ENCODE results near the gene ZNF780A.

Gene ZNF780A

GRCh38 chr19:40090241-40091204 lies at the start of gene ZNF780A:
ZNF780A (minus strand) TSS chr19:40090943; CDS start chr19:40084753, 6,190 bp downstream.
- TF ChIP-seq GATA2 (IDR thresholded peaks at IDR 0.05; ENCODE audit: low read depth, low read length): no peak
- TF ChIP-seq GATA3 (IDR thresholded peaks at IDR 0.05; ENCODE audit: low read depth, low read length): no peak

- TF ChIP-seq GATA3 (IDR thresholded peaks at IDR 0.05; ENCODE audit: low read depth, low read length) (no peak), GATA2 (IDR thresholded peaks at IDR 0.05; ENCODE audit: low read depth, low read length) (peak; percentile 32; the same call in 1 of the 2 replicates)
These were observed 49.0 kb upstream of the ZNF780A start for GRCh38 chr19:40139533-40140287.

- TF ChIP-seq GATA3 (IDR thresholded peaks at IDR 0.05; ENCODE audit: low read depth, low read length) (no peak), GATA2 (IDR thresholded peaks at IDR 0.05; ENCODE audit: low read depth, low read length) (no peak)
These were observed 46.1 kb upstream of the ZNF780A start for GRCh38 chr19:40136818-40137217.

- no peak for TF ChIP-seq GATA3 (IDR thresholded peaks at IDR 0.05; ENCODE audit: low read depth, low read length)
- no peak for TF ChIP-seq GATA2 (IDR thresholded peaks at IDR 0.05; ENCODE audit: low read depth, low read length)
These were observed 44.1 kb upstream of the ZNF780A start for GRCh38 chr19:40134866-40135265.

- TF ChIP-seq GATA2 (IDR thresholded peaks at IDR 0.05; ENCODE audit: low read depth, low read length) (no peak), GATA3 (IDR thresholded peaks at IDR 0.05; ENCODE audit: low read depth, low read length) (no peak)
These were observed 42.7 kb upstream of the ZNF780A start for GRCh38 chr19:40133491-40133890.

GRCh38 chr19:40130013-40130412 lies 39.3 kb upstream of the ZNF780A start:
- TF ChIP-seq GATA3 (IDR thresholded peaks at IDR 0.05; ENCODE audit: low read depth, low read length) (no peak), GATA2 (IDR thresholded peaks at IDR 0.05; ENCODE audit: low read depth, low read length) (no peak)

- TF ChIP-seq GATA2 (IDR thresholded peaks at IDR 0.05; ENCODE audit: low read depth, low read length): no peak
- TF ChIP-seq GATA3 (IDR thresholded peaks at IDR 0.05; ENCODE audit: low read depth, low read length): no peak
These were observed 38.7 kb upstream of the ZNF780A start for GRCh38 chr19:40129425-40129824.

- TF ChIP-seq GATA2 (IDR thresholded peaks at IDR 0.05; ENCODE audit: low read depth, low read length) (no peak), GATA3 (IDR thresholded peaks at IDR 0.05; ENCODE audit: low read depth, low read length) (no peak)
These were observed 38.2 kb upstream of the ZNF780A start for GRCh38 chr19:40128991-40129390.

- TF ChIP-seq GATA2 (IDR thresholded peaks at IDR 0.05; ENCODE audit: low read depth, low read length) (no peak), GATA3 (IDR thresholded peaks at IDR 0.05; ENCODE audit: low read depth, low read length) (no peak)
These were observed 28.6 kb upstream of the ZNF780A start for GRCh38 chr19:40119380-40119779.

- TF ChIP-seq GATA2 (IDR thresholded peaks at IDR 0.05; ENCODE audit: low read depth, low read length): no peak
- no peak for TF ChIP-seq GATA3 (IDR thresholded peaks at IDR 0.05; ENCODE audit: low read depth, low read length)
These were observed 25.3 kb upstream of the ZNF780A start for GRCh38 chr19:40116075-40116474.

GRCh38 chr19:40110570-40110969 lies 19.8 kb upstream of the ZNF780A start:
- TF ChIP-seq GATA3 (IDR thresholded peaks at IDR 0.05; ENCODE audit: low read depth, low read length): no peak
- no peak for TF ChIP-seq GATA2 (IDR thresholded peaks at IDR 0.05; ENCODE audit: low read depth, low read length)

- TF ChIP-seq GATA3 (IDR thresholded peaks at IDR 0.05; ENCODE audit: low read depth, low read length) (no peak), GATA2 (IDR thresholded peaks at IDR 0.05; ENCODE audit: low read depth, low read length) (no peak)
These were observed 14.0 kb upstream of the ZNF780A start for GRCh38 chr19:40104754-40105153.

- TF ChIP-seq GATA3 (IDR thresholded peaks at IDR 0.05; ENCODE audit: low read depth, low read length): no peak
- no peak for TF ChIP-seq GATA2 (IDR thresholded peaks at IDR 0.05; ENCODE audit: low read depth, low read length)
These were observed 12.9 kb upstream of the ZNF780A start for GRCh38 chr19:40103600-40103999.

GRCh38 chr19:40101813-40102212 lies 11.1 kb upstream of the ZNF780A start:
- TF ChIP-seq GATA3 (IDR thresholded peaks at IDR 0.05; ENCODE audit: low read depth, low read length) (no peak), GATA2 (IDR thresholded peaks at IDR 0.05; ENCODE audit: low read depth, low read length) (no peak)
